ENCODE results near the gene DERL2. TPM values are rescaled to one million over a fixed set of nuclear protein-coding genes. Genes with fewer than 3 reads are reported as not detected.

DERL2 gene
- total RNA-seq, 1 experiment from 2014 or later, result 52.7 TPM

- no peak for DNase-seq (ENCODE audit: low read depth)
Measured at GRCh38 chr17:5501685-5502084, 15.7 kb upstream of the DERL2 start.

DNA sequence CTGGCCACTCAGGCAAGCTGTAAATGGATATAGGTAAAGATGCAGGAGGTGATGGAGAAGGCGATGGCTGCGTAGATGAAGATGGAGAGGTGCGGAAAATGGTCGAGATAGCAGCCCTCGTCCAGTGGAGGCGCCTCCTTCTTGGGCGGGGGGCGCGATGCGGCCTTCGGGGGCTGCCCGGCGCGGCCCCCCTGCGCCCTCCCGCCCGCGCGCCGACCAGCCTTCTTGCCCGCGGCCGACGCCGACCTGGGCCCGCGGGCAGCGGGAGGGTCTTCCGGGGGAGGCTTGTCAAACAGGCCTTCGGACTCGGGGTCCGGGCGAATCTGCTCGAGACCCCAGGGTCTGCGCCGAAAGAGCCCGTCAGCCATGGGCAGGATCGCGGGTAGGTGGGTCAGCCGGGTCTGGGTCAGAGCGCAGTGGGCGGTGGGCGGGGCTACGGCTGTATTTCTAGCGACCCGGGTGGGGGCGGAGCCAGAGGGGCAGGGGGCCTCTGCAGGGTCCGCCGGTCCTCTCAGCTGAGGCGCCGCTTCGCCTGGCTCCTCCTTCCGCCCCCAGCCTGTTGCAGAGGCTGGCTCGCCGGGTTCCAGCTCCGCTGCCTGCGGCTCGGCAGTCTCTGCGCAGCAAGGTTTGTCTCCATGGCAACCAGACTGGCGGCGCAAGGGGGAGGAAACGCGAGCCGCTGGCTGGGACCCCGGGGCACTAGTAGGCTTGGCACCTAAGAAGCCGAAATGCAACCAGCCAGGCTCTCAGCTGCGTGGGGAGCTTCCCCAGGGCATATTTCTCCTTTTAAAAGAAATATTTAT is 14.8 kb upstream of the DERL2 start:
- peak; percentile 81 for DNase-seq (ENCODE audit: low read depth)

- DNase-seq (ENCODE audit: low read depth), result no peak
Measured at GRCh38 chr17:5500247-5500588, 14.2 kb upstream of the DERL2 start.

DNA sequence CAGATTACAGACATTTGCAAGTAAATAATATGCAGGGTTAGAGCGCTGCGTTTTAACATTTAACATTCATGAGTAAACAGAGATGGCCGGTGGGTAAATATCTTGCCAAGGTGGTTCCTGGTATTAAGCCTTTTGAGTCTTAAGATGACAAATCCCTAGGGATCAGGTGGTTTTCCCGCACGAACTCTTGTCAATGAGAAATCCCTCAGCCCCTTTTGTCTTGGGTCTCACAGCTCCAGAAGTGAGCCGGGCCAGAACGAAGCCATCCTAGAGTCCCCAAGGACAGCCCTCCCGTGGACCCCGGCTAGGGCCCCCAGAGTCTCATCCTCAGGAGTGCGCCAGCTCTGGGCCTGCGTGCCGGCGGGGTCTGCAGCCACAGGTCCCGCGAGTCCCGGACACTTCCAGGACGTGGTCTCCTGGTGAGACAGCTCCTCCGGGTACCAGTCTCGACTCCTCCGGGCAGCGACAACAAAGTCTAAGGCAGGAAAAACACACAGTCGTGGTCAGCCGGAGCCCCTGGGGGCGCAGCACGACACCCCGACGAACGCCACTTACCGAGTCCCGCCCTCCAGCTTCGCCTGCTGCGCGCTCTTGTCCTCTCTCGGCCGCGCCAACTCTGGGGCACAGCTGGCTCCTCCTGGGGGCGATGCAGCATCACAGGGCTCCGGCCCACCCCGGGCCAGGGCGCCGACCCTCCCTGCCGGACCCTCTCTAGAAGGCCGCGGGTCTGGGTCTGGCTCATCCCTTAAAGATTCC is 13.7 kb upstream of the DERL2 start:
- DNase-seq (ENCODE audit: low read depth), result no peak

DNA sequence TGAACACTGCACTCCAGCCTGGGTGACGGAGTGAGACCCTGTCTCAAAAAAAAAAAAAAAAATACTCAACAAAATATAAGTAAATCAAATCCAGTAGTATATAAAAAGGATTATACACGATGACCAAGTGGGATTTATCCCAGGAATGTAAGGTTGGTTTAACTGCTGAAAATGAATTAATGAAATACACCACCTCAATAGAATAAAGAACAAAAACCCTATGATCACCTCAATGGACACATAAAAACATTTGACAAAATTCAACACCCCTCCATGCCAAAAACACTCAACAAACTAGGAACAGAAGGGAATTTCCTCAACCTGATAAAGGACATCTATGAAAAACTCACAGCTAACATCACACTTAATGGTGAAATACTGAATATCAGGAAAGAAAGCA is 7.0 kb upstream of the DERL2 start:
- no peak for DNase-seq (ENCODE audit: low read depth)

DNA sequence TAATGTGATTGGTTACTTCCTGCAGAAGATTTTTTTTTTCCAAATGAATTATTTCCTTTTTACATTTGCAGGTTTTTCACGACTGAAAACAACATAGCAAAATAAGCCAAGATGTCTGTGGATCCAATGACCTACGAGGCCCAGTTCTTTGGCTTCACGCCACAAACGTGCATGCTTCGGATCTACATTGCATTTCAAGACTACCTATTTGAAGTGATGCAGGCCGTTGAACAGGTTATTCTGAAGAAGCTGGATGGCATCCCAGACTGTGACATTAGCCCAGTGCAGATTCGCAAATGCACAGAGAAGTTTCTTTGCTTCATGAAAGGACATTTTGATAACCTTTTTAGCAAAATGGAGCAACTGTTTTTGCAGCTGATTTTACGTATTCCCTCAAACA is 2.8 kb upstream of the DERL2 start:
- no peak for DNase-seq (ENCODE audit: low read depth)

DNA sequence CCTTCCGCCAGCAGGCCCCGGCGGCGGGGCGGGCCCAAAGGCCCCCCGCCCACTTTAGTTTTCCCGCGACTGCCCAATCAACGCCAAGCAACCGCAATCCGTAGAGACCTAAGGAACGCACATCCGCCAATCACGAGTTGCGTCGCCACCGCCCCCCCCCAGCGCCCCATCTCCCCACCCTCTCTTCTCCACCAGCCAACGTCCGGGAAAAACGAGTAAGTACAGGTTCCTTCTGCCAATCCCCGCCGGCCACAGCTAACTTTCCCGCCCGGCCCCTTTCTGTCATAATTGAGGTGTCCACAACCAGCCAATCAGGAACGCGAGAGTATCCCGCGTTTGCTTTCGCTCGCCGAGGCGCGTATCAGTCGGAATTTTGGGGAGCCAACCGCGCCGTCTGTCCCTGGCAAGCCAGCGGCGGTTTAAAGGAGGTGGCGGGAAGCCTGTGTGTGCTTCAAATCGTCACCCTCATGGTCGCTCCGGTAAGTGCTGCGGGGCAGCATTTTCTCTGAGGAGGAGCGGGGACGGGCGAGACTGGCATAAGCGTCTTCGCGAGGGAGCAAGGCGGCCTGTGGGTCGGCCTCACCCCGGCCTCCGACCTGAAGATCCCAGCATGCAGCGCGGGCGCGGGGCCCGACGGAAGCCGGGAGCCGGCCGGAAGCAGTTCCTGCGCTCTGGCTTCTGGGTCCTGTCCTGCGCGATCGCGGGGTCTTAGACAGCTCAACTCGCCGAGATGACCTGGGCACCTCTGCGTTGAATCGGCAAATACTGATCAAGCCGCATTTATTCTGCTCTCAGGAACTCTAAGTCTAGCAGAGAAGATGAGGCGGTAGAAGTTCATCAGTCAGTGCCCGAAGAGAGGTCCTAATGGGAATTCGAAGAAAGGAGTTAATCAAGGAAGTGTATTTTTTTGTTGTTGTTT is 487 bp upstream of the DERL2 start, which contains the start of gene MIS12:
Gene MIS12, plus strand, starts transcription at position 361 of the 919 bp plus-strand sequence. CDS start 2,297 bp downstream, outside the sequence.
- DNase-seq (ENCODE audit: low read depth), result peak; percentile 99

DNA sequence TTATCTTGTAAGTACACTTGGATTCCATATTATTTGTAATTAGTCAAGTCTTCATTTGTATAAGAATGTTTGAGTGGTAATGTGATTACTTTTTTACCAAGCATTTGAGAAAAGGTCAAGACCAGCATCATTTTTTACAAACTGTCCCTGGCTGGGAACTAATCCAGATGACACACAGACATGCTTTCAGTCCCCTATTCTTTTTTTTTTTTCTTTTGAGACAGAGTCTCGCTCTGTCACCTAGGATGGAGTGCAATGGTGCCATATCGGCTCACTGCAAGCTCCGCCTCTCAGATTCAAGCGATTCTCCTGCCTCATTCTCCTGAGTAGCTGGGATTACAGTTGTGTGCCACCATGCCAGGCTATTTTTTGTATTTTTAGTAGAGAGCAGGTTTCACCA is 4.5 kb downstream of the DERL2 start:
- DNase-seq (ENCODE audit: low read depth), result no peak

DNA sequence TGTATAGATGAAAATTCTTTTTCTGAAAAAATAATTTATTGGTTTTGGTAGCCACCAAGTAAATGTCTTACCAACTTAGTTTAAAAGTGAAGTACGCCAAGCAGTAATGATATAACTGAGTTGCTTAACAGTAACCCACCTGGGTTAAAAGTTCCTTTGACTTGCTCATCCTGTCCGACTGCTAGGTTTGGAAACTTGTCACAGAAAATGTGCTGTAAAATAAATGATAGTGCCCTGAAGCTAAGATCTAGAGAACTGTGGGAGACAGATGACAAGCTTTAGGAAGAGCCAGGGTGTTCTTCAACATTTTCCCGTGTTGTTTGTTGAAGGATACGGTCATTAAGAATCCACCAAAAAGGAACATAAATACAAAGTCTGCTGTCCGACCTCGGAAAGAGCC is 5.0 kb downstream of the DERL2 start:
- no peak for DNase-seq (ENCODE audit: low read depth)

DNA sequence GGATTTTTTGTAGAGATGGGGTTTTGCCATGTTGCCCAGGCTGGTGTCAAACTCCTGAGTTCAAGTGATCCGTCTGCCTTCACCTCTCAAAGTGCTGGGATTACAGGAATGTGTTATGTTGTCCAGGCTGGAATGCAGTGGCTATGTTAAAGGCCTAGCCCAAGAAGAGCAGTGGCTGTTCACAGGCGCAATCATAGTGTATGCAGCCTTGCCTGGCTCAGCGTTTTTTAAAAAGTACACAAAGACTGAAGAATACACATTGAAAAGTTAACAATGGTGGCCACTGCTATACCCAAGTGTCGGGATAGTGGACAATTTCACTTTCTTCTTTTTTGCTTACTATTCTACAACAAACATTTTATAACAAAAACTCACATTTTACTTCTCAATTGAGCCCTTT is 7.0 kb downstream of the DERL2 start:
- no peak for DNase-seq (ENCODE audit: low read depth)

GRCh38 chr17:5473906-5474305 is 12.1 kb downstream of the DERL2 start:
- no peak for DNase-seq (ENCODE audit: low read depth)

- no peak for DNase-seq (ENCODE audit: low read depth)
Measured at GRCh38 chr17:5472511-5472910, 13.5 kb downstream of the DERL2 start.

DNA sequence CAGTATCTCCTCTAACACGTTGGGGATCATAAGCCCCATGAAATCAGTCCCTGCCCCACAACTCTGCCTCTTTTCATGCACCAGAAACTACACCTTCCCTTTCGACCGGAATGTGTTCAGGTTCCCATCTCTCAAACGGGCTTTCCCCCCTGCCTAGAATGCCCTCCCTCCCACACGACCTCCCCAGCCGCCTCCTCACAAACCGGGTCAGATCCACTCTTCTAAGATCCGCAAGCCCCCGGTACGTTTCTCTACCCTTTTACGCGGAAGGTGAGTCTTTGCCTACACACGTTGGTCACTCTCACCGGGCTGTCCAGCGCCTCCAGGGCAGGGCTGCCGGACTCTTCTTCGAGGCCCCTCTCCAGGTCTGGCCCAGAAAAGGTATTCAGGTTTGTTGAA is 17.9 kb downstream of the DERL2 start:
- no peak for DNase-seq (ENCODE audit: low read depth)

DNA sequence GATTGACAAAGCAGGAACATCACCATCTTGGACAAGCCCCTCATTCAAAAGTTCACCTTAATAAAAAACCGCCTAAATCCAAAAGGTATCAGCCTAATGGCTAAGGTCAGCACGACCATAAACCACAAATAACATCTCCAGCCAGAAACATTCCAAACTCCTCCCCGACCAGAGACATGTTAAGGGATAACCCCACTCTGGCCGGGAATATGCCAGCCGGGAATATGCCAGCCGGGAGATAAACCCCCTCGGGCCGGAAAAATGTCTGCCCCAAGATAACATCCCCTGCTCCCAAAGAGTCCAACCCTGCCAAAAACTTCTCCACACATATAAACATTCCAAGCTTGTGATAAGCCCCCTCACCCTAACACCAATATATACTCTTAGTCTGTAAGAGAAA is 18.6 kb downstream of the DERL2 start:
- DNase-seq (ENCODE audit: low read depth), result peak; percentile 2

GRCh38 chr17:5466295-5466694 is 19.7 kb downstream of the DERL2 start:
- no peak for DNase-seq (ENCODE audit: low read depth)

DNA sequence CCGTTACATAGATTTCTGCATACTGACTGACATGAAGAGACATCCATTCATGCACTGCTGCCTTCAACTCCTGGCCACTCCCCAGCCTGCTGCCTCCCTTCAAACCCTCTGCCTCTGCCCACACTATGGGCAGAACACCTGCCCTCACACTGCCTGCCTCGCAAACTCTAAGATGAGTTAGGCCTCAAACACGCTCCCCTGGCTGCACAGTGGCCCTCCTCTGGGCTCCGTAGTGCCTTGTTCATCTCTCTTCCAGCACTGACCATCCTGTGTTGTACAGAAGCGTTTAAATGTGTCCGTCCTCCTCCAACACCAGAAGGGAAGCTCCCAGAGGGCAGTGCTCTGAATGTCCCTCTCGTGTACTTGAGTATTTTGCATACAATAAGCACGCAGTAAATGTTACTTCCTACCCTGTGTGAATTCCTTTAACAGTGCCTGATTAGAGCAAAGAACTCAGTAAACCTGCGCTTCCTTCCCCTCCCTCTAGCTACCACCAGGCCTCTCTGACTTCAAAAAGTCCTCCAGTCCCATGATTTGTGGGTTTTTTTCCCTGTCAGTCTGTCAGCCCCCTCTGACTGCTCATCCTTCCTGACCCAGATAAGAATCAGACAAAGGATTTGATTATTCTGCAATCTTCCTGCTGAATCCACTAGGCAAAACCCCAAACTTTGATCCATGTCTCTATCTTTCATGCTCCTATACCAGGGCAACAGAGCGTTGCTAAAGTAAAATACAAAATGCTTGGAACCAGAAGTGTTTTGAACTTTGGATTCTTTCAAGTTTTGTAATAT is 21.1 kb downstream of the DERL2 start:
- no peak for DNase-seq (ENCODE audit: low read depth)

DNA sequence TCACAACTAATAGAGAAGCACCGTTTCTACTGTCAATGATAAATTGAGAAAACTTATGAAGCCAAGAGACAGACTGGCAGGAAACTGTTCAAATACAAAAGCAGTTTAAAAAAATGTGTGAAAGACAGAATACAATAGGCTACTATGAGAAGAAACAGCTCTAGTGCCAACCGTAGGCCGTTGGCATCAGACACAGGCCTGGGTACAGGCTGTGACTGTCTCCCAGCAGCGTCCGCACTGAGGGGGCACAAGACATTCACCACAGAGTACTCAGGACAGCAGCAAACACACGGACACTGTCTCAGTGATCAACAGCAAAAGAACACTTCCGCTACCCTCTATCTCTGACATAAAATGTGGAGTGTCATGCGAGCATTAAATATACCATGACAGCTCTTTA is 39.2 kb downstream of the DERL2 start:
- DNase-seq (ENCODE audit: low read depth), result no peak

DNA sequence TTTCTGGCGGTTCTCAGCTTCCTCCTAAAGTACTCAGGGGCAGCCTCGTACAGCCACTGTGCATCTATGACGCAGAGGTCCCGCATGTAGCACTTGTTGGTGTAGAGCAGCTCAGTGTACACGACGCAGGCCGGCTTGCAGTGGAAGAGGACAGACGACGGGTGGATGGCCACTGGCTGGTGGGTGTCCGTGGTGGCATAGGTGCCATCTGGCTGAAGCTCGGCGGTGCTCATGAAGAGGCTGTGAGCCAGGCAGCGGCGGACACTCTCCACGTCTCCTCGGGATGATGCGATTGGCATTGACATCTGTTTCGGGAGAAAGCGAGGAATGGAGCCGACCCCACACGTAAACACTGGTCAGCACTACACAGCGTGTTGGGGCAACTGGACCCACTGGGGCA is 41.8 kb downstream of the DERL2 start:
- DNase-seq (ENCODE audit: low read depth), result no peak

DNA sequence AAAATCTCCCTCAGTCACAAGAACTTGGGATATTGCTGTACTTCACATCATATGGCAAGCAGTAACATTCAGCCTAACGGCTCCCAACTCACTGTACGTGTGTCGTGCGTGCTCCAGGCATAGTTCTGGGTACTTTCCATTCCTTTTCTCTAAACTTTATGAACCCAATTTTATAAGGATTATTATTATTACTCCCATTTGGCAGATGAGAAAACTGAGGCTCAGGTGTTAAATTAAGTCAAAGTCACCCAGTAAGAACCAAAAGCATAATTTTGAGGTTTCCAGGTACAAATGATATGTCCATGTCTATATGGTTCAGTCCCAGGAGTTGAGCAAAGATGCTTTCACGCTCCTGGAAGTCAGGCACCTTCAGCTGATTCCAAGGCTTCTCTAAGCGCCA is 42.2 kb downstream of the DERL2 start:
- DNase-seq (ENCODE audit: low read depth), result no peak

DNA sequence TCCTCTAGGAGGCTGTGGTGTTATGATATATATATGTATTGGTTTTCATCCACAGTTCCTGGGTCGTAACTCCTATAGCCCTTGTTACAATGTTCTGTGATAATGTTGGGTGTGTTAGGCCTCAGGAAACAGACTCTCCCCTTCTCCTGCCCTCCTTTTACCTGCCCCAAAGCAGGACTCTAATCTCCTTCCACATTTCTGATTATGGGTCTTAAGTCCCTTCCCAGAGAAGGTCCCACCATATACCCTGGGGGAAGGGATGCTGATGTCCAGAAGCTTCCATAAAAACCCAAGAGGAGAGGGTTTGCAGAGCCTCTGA is 46.6 kb downstream of the DERL2 start:
- DNase-seq (ENCODE audit: low read depth), result no peak

- DNase-seq (ENCODE audit: low read depth), result peak; percentile 86
Measured at GRCh38 chr17:5438716-5439445, 47.1 kb downstream of the DERL2 start, which contains the start of gene C1QBP. Gene C1QBP (minus strand): TSS chr17:5439155. CDS start chr17:5439073, 82 bp downstream.

Measured in RPMI7951 (cell line).